NB4 (cell line): ENCODE data around the gene RTP4.

Experiments used
- CTCF ChIP-seq: IDR thresholded peaks from one replicate; pipeline ENCODE4 v1.5.1; 2012; ENCODE audit warnings: low read depth, low read length
- MAX ChIP-seq: IDR thresholded peaks from 2 replicates; pipeline ENCODE4 v1.6.1; 2011; ENCODE audit warnings: low read depth, low read length
- MYC ChIP-seq: IDR thresholded peaks from 2 replicates; pipeline ENCODE4 v1.6.1; 2011; ENCODE audit warnings: low read depth, low read length
- POLR2A ChIP-seq: IDR thresholded peaks from 2 replicates; pipeline ENCODE4 v1.6.1; 2011; ENCODE audit warnings: mild to moderate bottlenecking; ENCODE audit not compliant: insufficient read length; ENCODE audit errors: extremely low read depth

- TF ChIP-seq CTCF (no peak), POLR2A (no peak), MYC (no peak), MAX (no peak)
These were observed 45.9 kb upstream of the RTP4 start for GRCh38 chr3:187322291-187322690.
